Hepatocyte (in vitro differentiated cells): Measurements from ENCODE around the gene TMEM201. TPM values are rescaled to one million over a fixed set of nuclear protein-coding genes. Genes with fewer than 3 reads are reported as not detected.

ENCODE experiments used
- DNase-seq: peaks from one replicate; pipeline ENCODE4 v3.0.0-alpha.2; 2016; ENCODE audit warnings: low spot score
- H2AFZ ChIP-seq: fragments of 200-600 bp; sonication (generic); 2 replicates; pipeline ENCODE4 v1.6.0; 2016; ENCODE audit warnings: antibody characterized with exemption, mild to moderate bottlenecking
- H3K27ac ChIP-seq: fragments of 200-600 bp; sonication (generic); 2 replicates; pipeline ENCODE4 v1.5.1; 2016; ENCODE audit warnings: mild to moderate bottlenecking
- H3K27me3 ChIP-seq: fragments of 200-600 bp; sonication (generic); 2 replicates; pipeline ENCODE4 v1.6.1; 2016
- H3K36me3 ChIP-seq: fragments of 200-600 bp; sonication (generic); replicated peaks from 2 replicates; pipeline ENCODE4 v1.5.1; 2016; ENCODE audit warnings: low read depth; ENCODE audit not compliant: insufficient read depth
- H3K4me1 ChIP-seq: fragments of 200-600 bp; sonication (generic); 2 replicates; pipeline ENCODE4 v1.5.1; 2016; ENCODE audit warnings: mild to moderate bottlenecking, moderate library complexity; ENCODE audit not compliant: insufficient read depth
- H3K4me2 ChIP-seq: fragments of 200-600 bp; sonication (generic); 2 replicates; pipeline ENCODE4 v1.6.0; 2016
- H3K4me3 ChIP-seq: fragments of 200-600 bp; sonication (generic); 2 replicates; pipeline ENCODE4 v1.5.1; 2016; ENCODE audit warnings: mild to moderate bottlenecking
- H3K79me2 ChIP-seq: fragments of 200-600 bp; sonication (generic); 2 replicates; pipeline ENCODE4 v1.6.0; 2017; ENCODE audit warnings: mild to moderate bottlenecking
- H3K9me2 ChIP-seq: fragments of 200-600 bp; sonication (generic); replicated peaks from 2 replicates; pipeline ENCODE4 v1.6.0; 2017; ENCODE audit warnings: mild to moderate bottlenecking; ENCODE audit not compliant: insufficient read depth
- H3K9me3 ChIP-seq: fragments of 200-600 bp; sonication (generic); 2 replicates; pipeline ENCODE4 v1.5.1; 2016; ENCODE audit warnings: low read depth, mild to moderate bottlenecking
- H4K20me1 ChIP-seq: fragments of 200-600 bp; sonication (generic); 2 replicates; pipeline ENCODE4 v1.6.0; 2016; ENCODE audit warnings: mild to moderate bottlenecking; ENCODE audit not compliant: insufficient read depth, poor library complexity, severe bottlenecking
- CTCF ChIP-seq: fragments of 200-600 bp; sonication (generic); IDR thresholded peaks from 2 replicates; pipeline ENCODE4 v1.5.1; 2016; ENCODE audit warnings: antibody characterized with exemption, mild to moderate bottlenecking; ENCODE audit not compliant: poor library complexity
- EZH2 ChIP-seq: fragments of 200-600 bp; sonication (generic); IDR thresholded peaks from 2 replicates; pipeline ENCODE4 v1.6.1; 2016; ENCODE audit warnings: antibody characterized with exemption, mild to moderate bottlenecking, borderline replicate concordance
- EZH2phosphoT487 ChIP-seq: fragments of 200-600 bp; sonication (generic); IDR thresholded peaks from one replicate; pipeline ENCODE4 v1.6.1; 2018; ENCODE audit warnings: antibody characterized with exemption, mild to moderate bottlenecking, low read depth, moderate library complexity; ENCODE audit not compliant: unreplicated experiment, severe bottlenecking
- WGBS: methylation state at CpG from one replicate; pipeline ENCODE4 v1.1.6; 2016; ENCODE audit warnings: low lambda C conversion rate; ENCODE audit errors: missing lambda C conversion rate; 5-methylcytosine and 5-hydroxymethylcytosine counted together
- polyA plus RNA-seq: library from polyadenylated mRNA; unstranded; fragments of >200 nt; fragmentation: Nextera tagmentation; extraction: Ambion mirVana; gene quantifications from 2 replicates; pipeline ENCODE4 v1.2.1, GENCODE V29; 2016
- total RNA-seq: library from RNA; depleted of rRNA; stranded (reverse); fragments of >200 nt; gene quantifications from 2 replicates; pipeline ENCODE4 v1.2.3, GENCODE V29; 2014

Gene TMEM201
- total and polyA plus RNA-seq, 2 experiments from 2014 or later, result 3.7 to 11.2 TPM

- no peak for DNase-seq
- Histone ChIP-seq H3K36me3 (no peaks in the 10 kb centered on the region), H2AFZ (no peak overlapping the region), H3K4me2 (no peak overlapping the region), H3K4me3 (no peak overlapping the region), H3K27ac (no peak overlapping the region), H4K20me1 (no peaks in the 10 kb centered on the region), H3K9me3 (no peaks in the 10 kb centered on the region), H3K4me1 (peaks cover 4% of the 10 kb centered on the region), H3K9me2 (no peaks in the 10 kb centered on the region), H3K79me2 (no peaks in the 10 kb centered on the region), H3K27me3 (no peaks in the 10 kb centered on the region)
- WGBS, result 80% methylated on average over 6 of the region's 6 CpGs
- TF ChIP-seq EZH2phosphoT487 (no peak), EZH2 (no peak), CTCF (no peak)
Measured at GRCh38 chr1:9575486-9575885, 13.2 kb upstream of the TMEM201 start.

GRCh38 chr1:9576903-9577302, 11.8 kb upstream of the TMEM201 start:
- no peak overlapping the region for H3K4me2 ChIP-seq
- no peaks in the 10 kb centered on the region for H3K9me2 ChIP-seq
- no peak overlapping the region for H3K4me3 ChIP-seq
- no peak for DNase-seq
- H4K20me1 ChIP-seq, result no peaks in the 10 kb centered on the region
- H3K27ac ChIP-seq, result no peak overlapping the region
- H3K36me3 ChIP-seq, result no peaks in the 10 kb centered on the region
- H2AFZ ChIP-seq, result no peak overlapping the region
- no peaks in the 10 kb centered on the region for H3K79me2 ChIP-seq
- no peaks in the 10 kb centered on the region for H3K9me3 ChIP-seq
- WGBS, result 93% methylated on average over 6 of the region's 6 CpGs
- TF ChIP-seq EZH2 (no peak), EZH2phosphoT487 (no peak), CTCF (no peak)
- H3K27me3 ChIP-seq, result no peaks in the 10 kb centered on the region
- peaks cover 4% of the 10 kb centered on the region for H3K4me1 ChIP-seq

- Histone ChIP-seq H3K9me3 (no peaks in the 10 kb centered on the region), H3K4me1 (peaks cover 4% of the 10 kb centered on the region), H3K79me2 (no peaks in the 10 kb centered on the region), H3K27ac (no peak overlapping the region), H3K4me2 (no peak overlapping the region), H3K4me3 (no peak overlapping the region), H3K9me2 (no peaks in the 10 kb centered on the region), H3K36me3 (no peaks in the 10 kb centered on the region), H2AFZ (no peak overlapping the region), H4K20me1 (no peaks in the 10 kb centered on the region), H3K27me3 (no peaks in the 10 kb centered on the region)
- WGBS, result 91% methylated on average over 5 of the region's 5 CpGs
- no peak for TF ChIP-seq CTCF
- TF ChIP-seq EZH2, result no peak
- no peak for TF ChIP-seq EZH2phosphoT487
- DNase-seq, result no peak
Measured at GRCh38 chr1:9577423-9577822, 11.3 kb upstream of the TMEM201 start.

- Histone ChIP-seq H4K20me1 (no peaks in the 10 kb centered on the region), H3K27ac (no peak overlapping the region)
- WGBS, result 97% methylated on average over 2 of the region's 2 CpGs
Measured at GRCh38 chr1:9580942-9581341, 7.8 kb upstream of the TMEM201 start.

More at GRCh38 chr1:9580942-9581341, 7.8 kb upstream of the TMEM201 start:
- Histone ChIP-seq H3K79me2 (no peaks in the 10 kb centered on the region), H3K9me2 (no peaks in the 10 kb centered on the region), H2AFZ (no peak overlapping the region), H3K4me1 (no peaks in the 10 kb centered on the region), H3K4me2 (no peak overlapping the region), H3K36me3 (no peaks in the 10 kb centered on the region), H3K9me3 (no peaks in the 10 kb centered on the region), H3K27me3 (no peaks in the 10 kb centered on the region), H3K4me3 (no peak overlapping the region)
- no peak for DNase-seq
- TF ChIP-seq CTCF (no peak), EZH2phosphoT487 (no peak), EZH2 (no peak)
